ENCODE measurements around the gene F12.

GRCh38 chr5:177435847-177436536 is 26.6 kb upstream of the F12 start:
- no peak for TF ChIP-seq CSRNP3 (CRISPR knock-in tag; IDR thresholded peaks at IDR 0.05)
- TF ChIP-seq POU6F1 (CRISPR knock-in tag; IDR thresholded peaks at IDR 0.05; ENCODE audit: borderline replicate concordance, low read depth) = no peak
- TF ChIP-seq TSHZ2 (CRISPR knock-in tag; IDR thresholded peaks at IDR 0.05) = no peak
- no peak for TF ChIP-seq TCF4 (CRISPR knock-in tag; IDR thresholded peaks at IDR 0.05; ENCODE audit: borderline replicate concordance)
- TF ChIP-seq ZFP30 (CRISPR knock-in tag; IDR thresholded peaks at IDR 0.05) = no peak
- TF ChIP-seq ZFP3 (CRISPR knock-in tag; IDR thresholded peaks at IDR 0.05) = no peak
- no peak for TF ChIP-seq ZNF8 (CRISPR knock-in tag; IDR thresholded peaks at IDR 0.05)
- no peak for TF ChIP-seq TOX (CRISPR knock-in tag; IDR thresholded peaks at IDR 0.05; ENCODE audit: borderline replicate concordance)
- TF ChIP-seq RARB (CRISPR knock-in tag; IDR thresholded peaks at IDR 0.05) = no peak
- TF ChIP-seq CREB5 (CRISPR knock-in tag; IDR thresholded peaks at IDR 0.05; ENCODE audit: low read depth) = no peak
- TF ChIP-seq PATZ1 (CRISPR knock-in tag; IDR thresholded peaks at IDR 0.05; ENCODE audit: borderline replicate concordance) = no peak
- TF ChIP-seq ESRRG (CRISPR knock-in tag; IDR thresholded peaks at IDR 0.05) = no peak
- no peak for TF ChIP-seq CSDC2 (CRISPR knock-in tag; IDR thresholded peaks at IDR 0.05)
- TF ChIP-seq ZC3H10 (CRISPR knock-in tag; IDR thresholded peaks at IDR 0.05) = no peak

Measured in SK-N-SH treated with all-trans-retinoic acid at 6 μM for 48 hours (cell line).